Measurements from ENCODE around the gene NOC2L.

DNA sequence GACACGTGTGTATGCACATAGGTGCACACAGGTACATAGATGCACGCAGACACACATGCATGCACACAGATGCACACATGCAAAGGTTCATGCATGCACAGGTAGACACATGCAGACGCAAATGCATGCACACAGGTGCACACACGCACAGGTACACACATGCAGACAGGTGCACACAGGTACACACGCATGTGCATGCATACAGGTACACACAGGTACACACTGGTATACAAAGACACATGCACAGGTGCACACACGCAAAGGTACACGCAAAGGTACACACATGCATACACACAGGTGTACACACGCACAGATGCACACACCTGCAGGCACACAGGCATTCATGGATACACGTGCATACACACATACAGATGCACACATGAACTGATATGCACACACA, 8.8 kb downstream of the NOC2L start:
- TF ChIP-seq HDAC2 (IDR thresholded peaks at IDR 0.05) (no peak), FOSL2 (IDR thresholded peaks at IDR 0.05) (no peak), FOSL2 (CRISPR knock-in tag; IDR thresholded peaks at IDR 0.05) (no peak), CHD2 (IDR thresholded peaks at IDR 0.05; ENCODE audit: low read length, partially characterized antibody) (no peak), CEBPB (IDR thresholded peaks at IDR 0.05) (no peak), ZC3H11A (IDR thresholded peaks at IDR 0.05) (no peak), ZNF302 (CRISPR knock-in tag; IDR thresholded peaks at IDR 0.05) (no peak), EHMT2 (IDR thresholded peaks at IDR 0.05; ENCODE audit: low read depth) (no peak), KDM1A (IDR thresholded peaks at IDR 0.05; ENCODE audit: low read depth) (no peak)
- TF ChIP-seq, protein P1, sequence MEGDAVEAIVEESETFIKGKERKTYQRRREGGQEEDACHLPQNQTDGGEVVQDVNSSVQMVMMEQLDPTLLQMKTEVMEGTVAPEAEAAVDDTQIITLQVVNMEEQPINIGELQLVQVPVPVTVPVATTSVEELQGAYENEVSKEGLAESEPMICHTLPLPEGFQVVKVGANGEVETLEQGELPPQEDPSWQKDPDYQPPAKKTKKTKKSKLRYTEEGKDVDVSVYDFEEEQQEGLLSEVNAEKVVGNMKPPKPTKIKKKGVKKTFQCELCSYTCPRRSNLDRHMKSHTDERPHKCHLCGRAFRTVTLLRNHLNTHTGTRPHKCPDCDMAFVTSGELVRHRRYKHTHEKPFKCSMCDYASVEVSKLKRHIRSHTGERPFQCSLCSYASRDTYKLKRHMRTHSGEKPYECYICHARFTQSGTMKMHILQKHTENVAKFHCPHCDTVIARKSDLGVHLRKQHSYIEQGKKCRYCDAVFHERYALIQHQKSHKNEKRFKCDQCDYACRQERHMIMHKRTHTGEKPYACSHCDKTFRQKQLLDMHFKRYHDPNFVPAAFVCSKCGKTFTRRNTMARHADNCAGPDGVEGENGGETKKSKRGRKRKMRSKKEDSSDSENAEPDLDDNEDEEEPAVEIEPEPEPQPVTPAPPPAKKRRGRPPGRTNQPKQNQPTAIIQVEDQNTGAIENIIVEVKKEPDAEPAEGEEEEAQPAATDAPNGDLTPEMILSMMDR (IDR thresholded peaks at IDR 0.05): no peak
- TF ChIP-seq, protein P2, sequence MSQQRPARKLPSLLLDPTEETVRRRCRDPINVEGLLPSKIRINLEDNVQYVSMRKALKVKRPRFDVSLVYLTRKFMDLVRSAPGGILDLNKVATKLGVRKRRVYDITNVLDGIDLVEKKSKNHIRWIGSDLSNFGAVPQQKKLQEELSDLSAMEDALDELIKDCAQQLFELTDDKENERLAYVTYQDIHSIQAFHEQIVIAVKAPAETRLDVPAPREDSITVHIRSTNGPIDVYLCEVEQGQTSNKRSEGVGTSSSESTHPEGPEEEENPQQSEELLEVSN (IDR thresholded peaks at IDR 0.05; ENCODE audit: borderline replicate concordance, low read depth): no peak
- TF ChIP-seq, protein P3, sequence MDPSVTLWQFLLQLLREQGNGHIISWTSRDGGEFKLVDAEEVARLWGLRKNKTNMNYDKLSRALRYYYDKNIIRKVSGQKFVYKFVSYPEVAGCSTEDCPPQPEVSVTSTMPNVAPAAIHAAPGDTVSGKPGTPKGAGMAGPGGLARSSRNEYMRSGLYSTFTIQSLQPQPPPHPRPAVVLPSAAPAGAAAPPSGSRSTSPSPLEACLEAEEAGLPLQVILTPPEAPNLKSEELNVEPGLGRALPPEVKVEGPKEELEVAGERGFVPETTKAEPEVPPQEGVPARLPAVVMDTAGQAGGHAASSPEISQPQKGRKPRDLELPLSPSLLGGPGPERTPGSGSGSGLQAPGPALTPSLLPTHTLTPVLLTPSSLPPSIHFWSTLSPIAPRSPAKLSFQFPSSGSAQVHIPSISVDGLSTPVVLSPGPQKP (IDR thresholded peaks at IDR 0.05; ENCODE audit: low read depth, low read length): no peak
- TF ChIP-seq, protein P4, sequence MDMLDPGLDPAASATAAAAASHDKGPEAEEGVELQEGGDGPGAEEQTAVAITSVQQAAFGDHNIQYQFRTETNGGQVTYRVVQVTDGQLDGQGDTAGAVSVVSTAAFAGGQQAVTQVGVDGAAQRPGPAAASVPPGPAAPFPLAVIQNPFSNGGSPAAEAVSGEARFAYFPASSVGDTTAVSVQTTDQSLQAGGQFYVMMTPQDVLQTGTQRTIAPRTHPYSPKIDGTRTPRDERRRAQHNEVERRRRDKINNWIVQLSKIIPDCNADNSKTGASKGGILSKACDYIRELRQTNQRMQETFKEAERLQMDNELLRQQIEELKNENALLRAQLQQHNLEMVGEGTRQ (IDR thresholded peaks at IDR 0.05): no peak

All from A549 (cell line).